Progenitor cell of endocrine pancreas (in vitro differentiated cells): Measurements from ENCODE around the gene USP32. TPM values are rescaled to one million over a fixed set of nuclear protein-coding genes. Genes with fewer than 3 reads are reported as not detected.

Experiments used
- DNase-seq: peaks from one replicate; pipeline ENCODE4 v3.0.0; 2021; ENCODE audit warnings: low spot score; ENCODE audit not compliant: unreplicated experiment
- H3K27ac Mint-ChIP-seq: 2 replicates; pipeline ENCODE4 v1.8.0; 2021; ENCODE audit warnings: mild to moderate bottlenecking, moderate library complexity, mixed read lengths
- H3K27me3 Mint-ChIP-seq: 2 replicates; pipeline ENCODE4 v1.8.0; 2021; ENCODE audit warnings: mixed read lengths
- H3K36me3 Mint-ChIP-seq: 2 replicates; pipeline ENCODE4 v1.8.0; 2022; ENCODE audit warnings: mixed read lengths; ENCODE audit not compliant: insufficient read depth
- H3K4me1 Mint-ChIP-seq: 2 replicates; pipeline ENCODE4 v1.8.0; 2021; ENCODE audit warnings: low read depth, mixed read lengths
- H3K4me3 Mint-ChIP-seq: 2 replicates; pipeline ENCODE4 v1.8.0; 2021; ENCODE audit warnings: low read depth, mild to moderate bottlenecking, moderate library complexity, mixed read lengths
- H3K9me3 Mint-ChIP-seq: 2 replicates; pipeline ENCODE4 v1.8.0; 2021; ENCODE audit warnings: low read depth, mixed read lengths
- CTCF ChIP-seq: fragments of 200-600 bp; sonication (generic); IDR thresholded peaks from one replicate; pipeline ENCODE4 v1.5.0; 2021; ENCODE audit warnings: antibody characterized with exemption, mild to moderate bottlenecking; ENCODE audit not compliant: unreplicated experiment
- total RNA-seq: library from RNA; stranded (reverse); gene quantifications from 2 replicates; pipeline ENCODE4 v1.2.1, GENCODE V29; 2021

Gene USP32
- total RNA-seq, 1 donor from 2014 or later, result 42.7 TPM

- no peak for TF ChIP-seq CTCF
- H3K4me3 Mint-ChIP-seq, result no peak overlapping the region
- H3K4me1 Mint-ChIP-seq, result no peaks in the 10 kb centered on the region
- no peaks in the 10 kb centered on the region for H3K27me3 Mint-ChIP-seq
- peaks cover 12% of the 10 kb centered on the region for H3K9me3 Mint-ChIP-seq
- DNase-seq, result no peak
- no peak overlapping the region for H3K27ac Mint-ChIP-seq
- peaks cover 24% of the 10 kb centered on the region for H3K36me3 Mint-ChIP-seq
Observed at GRCh38 chr17:60252459-60252858, 139.5 kb downstream of the USP32 start.

DNA sequence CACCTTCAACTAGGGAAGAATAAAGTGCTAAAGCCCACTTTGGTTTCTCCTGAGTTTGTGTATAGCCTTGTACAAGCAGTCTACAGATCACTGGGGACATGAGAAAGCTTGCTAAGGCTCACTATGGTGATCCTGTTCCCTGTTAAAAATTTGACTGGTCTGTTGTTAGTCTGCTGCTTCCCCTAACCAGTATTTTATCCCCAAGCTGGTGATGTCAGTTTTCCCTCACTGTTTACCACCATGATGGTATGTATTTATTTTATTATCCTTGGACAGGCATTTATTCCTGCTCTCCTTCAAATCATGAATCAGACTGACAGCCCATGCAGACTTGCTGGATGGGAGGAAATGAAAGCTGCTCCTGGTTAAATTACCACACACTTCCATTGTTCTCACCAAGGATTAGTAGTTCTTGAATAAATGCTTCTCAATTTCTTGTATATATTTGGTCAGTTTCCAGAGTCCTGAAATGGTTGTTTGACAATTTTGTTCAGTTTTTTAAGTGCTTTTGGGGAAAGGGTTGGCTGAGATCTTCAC, 142.6 kb downstream of the USP32 start:
- no peak for DNase-seq
- Mint-ChIP-seq H3K4me1 (no peaks in the 10 kb centered on the region), H3K27me3 (no peaks in the 10 kb centered on the region), H3K27ac (no peak overlapping the region), H3K36me3 (peaks cover 30% of the 10 kb centered on the region), H3K4me3 (no peak overlapping the region), H3K9me3 (peaks cover 12% of the 10 kb centered on the region)
- TF ChIP-seq CTCF, result no peak

GRCh38 chr17:60248618-60249289, 143.2 kb downstream of the USP32 start:
- H3K9me3 Mint-ChIP-seq, result peaks cover 12% of the 10 kb centered on the region
- H3K4me1 Mint-ChIP-seq, result no peaks in the 10 kb centered on the region
- no peak for TF ChIP-seq CTCF
- H3K27me3 Mint-ChIP-seq, result no peaks in the 10 kb centered on the region
- no peak for DNase-seq
- H3K27ac Mint-ChIP-seq, result no peak overlapping the region
- no peak overlapping the region for H3K4me3 Mint-ChIP-seq
- H3K36me3 Mint-ChIP-seq, result peaks cover 28% of the 10 kb centered on the region

DNA sequence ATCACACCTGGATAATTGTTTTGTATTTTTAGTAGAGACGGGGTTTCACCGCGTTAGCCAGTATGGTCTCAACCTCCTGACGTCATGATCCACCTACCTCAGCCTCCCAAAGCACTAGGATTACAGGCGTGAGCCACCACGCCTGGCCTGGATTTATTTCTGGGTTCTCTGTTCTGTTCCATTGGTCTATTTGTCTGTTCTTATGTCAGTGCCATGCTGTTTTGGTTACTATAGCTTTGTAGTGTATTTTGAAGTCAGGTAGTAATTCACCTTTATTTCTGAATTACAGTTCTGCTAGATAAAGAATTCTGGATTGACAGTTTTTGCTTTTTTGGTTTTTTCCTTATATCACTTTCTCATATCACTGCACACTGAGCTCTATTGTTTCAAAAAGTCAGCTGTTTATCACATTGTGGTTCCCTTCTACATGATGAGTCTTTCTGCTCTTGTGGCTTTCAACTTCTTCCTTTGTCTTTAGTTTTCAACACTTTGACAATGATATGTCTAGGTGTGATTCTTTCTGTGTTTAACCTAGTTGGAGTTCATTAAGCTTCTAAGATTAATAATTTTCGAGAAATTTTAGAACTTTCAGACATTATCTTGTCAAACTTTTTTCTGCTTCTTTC, 144.0 kb downstream of the USP32 start:
- Mint-ChIP-seq H3K4me3 (no peak overlapping the region), H3K27me3 (no peaks in the 10 kb centered on the region), H3K9me3 (peaks cover 12% of the 10 kb centered on the region), H3K36me3 (peaks cover 28% of the 10 kb centered on the region), H3K4me1 (no peaks in the 10 kb centered on the region), H3K27ac (no peak overlapping the region)
- TF ChIP-seq CTCF, result no peak
- no peak for DNase-seq

- Mint-ChIP-seq H3K4me3 (no peak overlapping the region), H3K27ac (no peak overlapping the region)
Observed at GRCh38 chr17:60244656-60245055, 147.3 kb downstream of the USP32 start.

More at GRCh38 chr17:60244656-60245055, 147.3 kb downstream of the USP32 start:
- Mint-ChIP-seq H3K4me1 (no peaks in the 10 kb centered on the region), H3K27me3 (no peaks in the 10 kb centered on the region), H3K9me3 (peaks cover 12% of the 10 kb centered on the region), H3K36me3 (peaks cover 27% of the 10 kb centered on the region)
- DNase-seq, result no peak
- no peak for TF ChIP-seq CTCF
